ENCODE data around the gene ACTG1.

- TF ChIP-seq, protein P1, sequence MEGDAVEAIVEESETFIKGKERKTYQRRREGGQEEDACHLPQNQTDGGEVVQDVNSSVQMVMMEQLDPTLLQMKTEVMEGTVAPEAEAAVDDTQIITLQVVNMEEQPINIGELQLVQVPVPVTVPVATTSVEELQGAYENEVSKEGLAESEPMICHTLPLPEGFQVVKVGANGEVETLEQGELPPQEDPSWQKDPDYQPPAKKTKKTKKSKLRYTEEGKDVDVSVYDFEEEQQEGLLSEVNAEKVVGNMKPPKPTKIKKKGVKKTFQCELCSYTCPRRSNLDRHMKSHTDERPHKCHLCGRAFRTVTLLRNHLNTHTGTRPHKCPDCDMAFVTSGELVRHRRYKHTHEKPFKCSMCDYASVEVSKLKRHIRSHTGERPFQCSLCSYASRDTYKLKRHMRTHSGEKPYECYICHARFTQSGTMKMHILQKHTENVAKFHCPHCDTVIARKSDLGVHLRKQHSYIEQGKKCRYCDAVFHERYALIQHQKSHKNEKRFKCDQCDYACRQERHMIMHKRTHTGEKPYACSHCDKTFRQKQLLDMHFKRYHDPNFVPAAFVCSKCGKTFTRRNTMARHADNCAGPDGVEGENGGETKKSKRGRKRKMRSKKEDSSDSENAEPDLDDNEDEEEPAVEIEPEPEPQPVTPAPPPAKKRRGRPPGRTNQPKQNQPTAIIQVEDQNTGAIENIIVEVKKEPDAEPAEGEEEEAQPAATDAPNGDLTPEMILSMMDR (IDR thresholded peaks at IDR 0.05; ENCODE audit: low read depth, low read length, missing input control) = no peak
- no peak for TF ChIP-seq YY1 (IDR thresholded peaks at IDR 0.05)
- no peak for TF ChIP-seq ZBTB33 (IDR thresholded peaks at IDR 0.05)
Observed at GRCh38 chr17:81460856-81461460, 51.6 kb downstream of the ACTG1 start.
